Adipose tissue (tissue), 3 donors: ENCODE measurements around the gene LRRTM3. TPM values are rescaled to one million over a fixed set of nuclear protein-coding genes. Genes with fewer than 3 reads are reported as not detected.

ENCODE experiments used
- H3K27ac ChIP-seq: one replicate; pipeline ENCODE4 v1.5.1; 2013; ENCODE audit warnings: low read depth, low read length
- WGBS, 3 donors: extraction: QIAGEN DNeasy Blood & Tissue Kit; methylation state at CpG; one replicate each; pipeline ENCODE4 v1.1.7; 2013; 5-methylcytosine and 5-hydroxymethylcytosine counted together
- polyA plus RNA-seq, 3 donors: library from polyadenylated mRNA; stranded (reverse); fragments of 200-250 nt; gene quantifications; one replicate each; pipeline ENCODE4 v1.2.3, GENCODE V29; 2013
- donor health status: healthy with polysubstance abuse.
- donor health status: Bipolar disorder and iron deficiency.
- donor health status: healthy.

The LRRTM3 gene
- under 1 TPM in 1 of 3 donors, not detected in 2; 0.38 TPM for polyA plus RNA-seq

- 3 to 4% (median 3%) methylated on average over 16 of the region's 16 CpGs for WGBS, 3 donors
- H3K27ac ChIP-seq, result no peak within 1 kb of the TSS
Observed at GRCh38 chr10:66925896-66926715, at the start of gene LRRTM3. TSS of gene LRRTM3 (plus strand) at chr10:66926036.

- no peak overlapping the region for H3K27ac ChIP-seq
Observed at GRCh38 chr10:66877361-66877760, 48.5 kb upstream of the LRRTM3 start.

GRCh38 chr10:66880292-66880691 lies 45.5 kb upstream of the LRRTM3 start:
- no peak overlapping the region for H3K27ac ChIP-seq

More at GRCh38 chr10:66877361-66877760, 48.5 kb upstream of the LRRTM3 start:
- 58 to 80% (median 68%) methylated on average over 2 of the region's 2 CpGs for WGBS, 3 donors

GRCh38 chr10:66880826-66881225 lies 45.0 kb upstream of the LRRTM3 start:
- WGBS, 3 donors, result 81 to 90% (median 87%) methylated on average over 2 of the region's 2 CpGs
- no peak overlapping the region for H3K27ac ChIP-seq

More at GRCh38 chr10:66880292-66880691, 45.5 kb upstream of the LRRTM3 start:
- WGBS, 3 donors, result 24 to 71% (median 24%) methylated on average over 1 of the region's 1 CpG

- H3K27ac ChIP-seq, result no peak overlapping the region
- 72 to 79% (median 77%) methylated on average over 3 of the region's 3 CpGs for WGBS, 3 donors
Observed at GRCh38 chr10:66881814-66882213, 44.0 kb upstream of the LRRTM3 start.

GRCh38 chr10:66882271-66882670 lies 43.6 kb upstream of the LRRTM3 start:
- 76 to 81% (median 77%) methylated on average over 2 of the region's 2 CpGs for WGBS, 3 donors
- H3K27ac ChIP-seq, result no peak overlapping the region

- H3K27ac ChIP-seq, result no peak overlapping the region
Observed at GRCh38 chr10:66886848-66887247, 39.0 kb upstream of the LRRTM3 start.

- 66 to 72% (median 71%) methylated on average over 1 of the region's 1 CpG for WGBS, 3 donors
Observed at GRCh38 chr10:66888237-66888636, 37.6 kb upstream of the LRRTM3 start.

GRCh38 chr10:66892871-66893270 lies 33.0 kb upstream of the LRRTM3 start:
- WGBS, 3 donors, result 38 to 55% (median 52%) methylated on average over 2 of the region's 2 CpGs
- no peak overlapping the region for H3K27ac ChIP-seq

More at GRCh38 chr10:66888237-66888636, 37.6 kb upstream of the LRRTM3 start:
- no peak overlapping the region for H3K27ac ChIP-seq

- WGBS, 3 donors, result 87 to 91% (median 90%) methylated on average over 5 of the region's 5 CpGs
- no peak overlapping the region for H3K27ac ChIP-seq
Observed at GRCh38 chr10:66910671-66911070, 15.2 kb upstream of the LRRTM3 start.

- WGBS, 3 donors, result 69 to 91% (median 84%) methylated on average over 2 of the region's 2 CpGs
- no peak overlapping the region for H3K27ac ChIP-seq
Observed at GRCh38 chr10:66916030-66916429, 9.8 kb upstream of the LRRTM3 start.

- 20 to 50% (median 48%) methylated on average over 3 of the region's 3 CpGs for WGBS, 3 donors
- H3K27ac ChIP-seq, result no peak overlapping the region
Observed at GRCh38 chr10:66917104-66917503, 8.7 kb upstream of the LRRTM3 start.

GRCh38 chr10:66919248-66919647 lies 6.6 kb upstream of the LRRTM3 start:
- WGBS, 3 donors, result 86 to 96% (median 93%) methylated on average over 2 of the region's 2 CpGs
- no peak overlapping the region for H3K27ac ChIP-seq

GRCh38 chr10:66924674-66925345 lies 1.0 kb upstream of the LRRTM3 start:
- WGBS, 3 donors, result 48 to 71% (median 53%) methylated on average over 10 of the region's 10 CpGs
- H3K27ac ChIP-seq, result no peak overlapping the region

- 16 to 25% (median 25%) methylated on average over 7 of the region's 7 CpGs for WGBS, 3 donors
Observed at GRCh38 chr10:66925373-66925772, 463 bp upstream of the LRRTM3 start.

GRCh38 chr10:66926841-66927240 lies 1.0 kb downstream of the LRRTM3 start:
- WGBS, 3 donors, result 45 to 58% (median 48%) methylated on average over 5 of the region's 5 CpGs
- H3K27ac ChIP-seq, result no peak overlapping the region

More at GRCh38 chr10:66925373-66925772, 463 bp upstream of the LRRTM3 start:
- H3K27ac ChIP-seq, result no peak overlapping the region

GRCh38 chr10:66927251-66927935 lies 1.6 kb downstream of the LRRTM3 start:
- 44 to 58% (median 54%) methylated on average over 11 of the region's 11 CpGs for WGBS, 3 donors
- no peak overlapping the region for H3K27ac ChIP-seq

GRCh38 chr10:66927971-66928770 lies 2.3 kb downstream of the LRRTM3 start:
- WGBS, 3 donors, result 4 to 7% (median 6%) methylated on average over 30 of the region's 30 CpGs
- H3K27ac ChIP-seq, result no peak overlapping the region
